Esophagus (tissue), 2 donors: ENCODE data around the gene ZNF300. TPM values are rescaled to one million over a fixed set of nuclear protein-coding genes. Genes with fewer than 3 reads are reported as not detected.

Experiments
- H3K27ac ChIP-seq, 2 donors: one replicate each; pipeline ENCODE4 v1.5.1; 2013; ENCODE audit warnings: low read depth in 2 of 2, mild to moderate bottlenecking in 2 of 2, inconsistent platforms in 1 of 2, low read length in 1 of 2, moderate library complexity in 1 of 2
- H3K27me3 ChIP-seq, 2 donors: one replicate each; pipeline ENCODE4 v1.6.1; 2013; ENCODE audit warnings: low read length in 2 of 2, control low read depth in 1 of 2, mild to moderate bottlenecking in 1 of 2; ENCODE audit not compliant: insufficient read depth in 2 of 2, control insufficient read depth in 1 of 2
- H3K36me3 ChIP-seq, 2 donors: one replicate each; pipeline ENCODE4 v1.6.1; 2013; ENCODE audit warnings: low read length in 1 of 2; ENCODE audit not compliant: control insufficient read depth in 2 of 2, insufficient read depth in 2 of 2
- H3K4me1 ChIP-seq, 2 donors: one replicate each; pipeline ENCODE4 v1.6.1; 2013; ENCODE audit warnings: low read length in 1 of 2; ENCODE audit not compliant: control insufficient read depth in 2 of 2, insufficient read depth in 2 of 2
- H3K4me3 ChIP-seq, 2 donors: one replicate each; pipeline ENCODE4 v1.5.1; 2013; ENCODE audit warnings: low read length in 2 of 2, mild to moderate bottlenecking in 2 of 2, low read depth in 1 of 2, moderate library complexity in 1 of 2
- H3K9me3 ChIP-seq, 2 donors: one replicate each; pipeline ENCODE4 v1.6.1; 2013; ENCODE audit warnings: mild to moderate bottlenecking in 2 of 2, low read depth in 1 of 2, low read length in 1 of 2, moderate library complexity in 1 of 2; ENCODE audit not compliant: control insufficient read depth in 2 of 2, insufficient read depth in 1 of 2
- WGBS, 2 donors: extraction: QIAGEN DNeasy Blood & Tissue Kit; methylation state at CpG; one replicate each; pipeline ENCODE4 v1.1.7; 2013; 5-methylcytosine and 5-hydroxymethylcytosine counted together
- polyA plus RNA-seq, 2 donors: library from polyadenylated mRNA; stranded (reverse); fragments of 200-250 nt; gene quantifications; one replicate each; pipeline ENCODE4 v1.2.3, GENCODE V29; 2013
- donor health status: healthy with polysubstance abuse.
- donor health status: Bipolar disorder and iron deficiency.

The ZNF300 gene
- polyA plus RNA-seq = 10 to 100 TPM in 1 of 2 donors, 1 to 10 TPM in 1; 4.0 to 12.6 TPM

DNA sequence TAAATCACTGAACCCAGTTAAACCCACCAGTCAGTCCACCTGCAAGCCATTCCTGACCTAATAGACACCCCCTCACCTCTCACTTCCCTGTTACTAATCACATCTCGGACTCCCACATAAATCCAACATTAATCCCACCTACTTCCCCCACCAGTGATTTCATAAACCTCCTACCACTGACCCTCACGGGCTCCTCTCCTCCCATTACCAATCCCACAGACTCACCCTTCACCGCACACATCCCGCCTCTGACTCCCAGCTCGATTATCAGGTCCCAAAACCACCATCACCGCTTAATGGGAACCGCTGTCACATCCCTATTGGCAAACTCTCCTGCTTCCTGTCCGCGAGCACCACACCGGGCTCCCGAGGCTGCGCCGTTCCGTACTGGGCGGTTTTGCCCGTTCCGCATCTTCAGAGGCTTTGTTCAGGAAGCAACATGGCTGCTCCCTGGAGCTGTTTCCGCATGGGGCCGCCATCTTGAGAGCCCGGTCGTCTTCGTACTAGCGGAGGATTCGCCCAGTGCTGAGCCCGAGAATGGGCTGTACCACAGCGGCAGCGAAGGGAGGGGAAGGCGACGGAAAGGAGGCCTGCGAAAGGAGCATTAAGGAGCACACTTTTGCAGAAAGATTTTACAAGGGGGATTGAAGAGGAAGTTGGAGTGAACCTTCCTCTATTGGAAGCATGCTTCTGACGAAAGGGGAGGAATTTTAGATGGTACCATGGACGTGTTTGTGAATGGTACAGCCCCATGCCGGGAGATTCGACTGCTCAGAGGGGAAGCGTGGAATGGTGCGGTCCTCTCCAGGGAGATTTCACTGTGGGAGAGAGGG lies at the start of gene ZNF300:
Gene ZNF300 (minus strand): TSS at position 502 of the 833 bp plus-strand sequence. CDS start 1,825 bp downstream, outside the sequence.
- Histone ChIP-seq H3K4me1 (no peaks in the 10 kb centered on the region), H3K9me3 (peaks cover 2 to 4% of the 10 kb centered on the region in 2 donors), H3K4me3 (peak within 1 kb of the TSS; percentile 55 to 65), H3K27me3 (no peaks in the 10 kb centered on the region), H3K27ac (peak within 1 kb of the TSS; percentile 19 to 34), H3K36me3 (peaks cover 0 to 3% of the 10 kb centered on the region in 2 donors)
- 7 to 10% methylated on average over 36 of the region's 36 CpGs for WGBS, 2 donors

DNA sequence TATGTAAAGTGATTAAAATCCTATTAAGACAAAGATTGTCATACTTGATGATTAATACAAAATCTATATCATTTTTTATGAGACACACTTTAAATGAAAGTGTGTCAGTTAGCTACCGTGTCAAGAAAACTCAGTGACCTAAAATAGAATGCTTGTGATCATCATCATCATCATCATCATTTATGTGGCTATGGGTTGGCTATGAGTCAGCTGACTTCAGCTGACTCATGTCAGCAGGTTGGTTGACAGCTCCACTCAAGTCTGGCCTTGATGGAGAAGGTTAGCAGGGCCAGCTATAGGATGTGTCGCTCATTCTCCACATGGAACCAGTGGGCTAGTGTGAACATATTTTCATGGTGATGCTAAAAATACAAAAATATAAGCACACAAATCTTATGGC lies 43.8 kb upstream of the ZNF300 start:
- Histone ChIP-seq H3K9me3 (peaks cover 3 to 19% of the 10 kb centered on the region in 2 donors), H3K27me3 (no peaks in the 10 kb centered on the region), H3K27ac (no peak overlapping the region), H3K4me3 (no peak overlapping the region), H3K4me1 (no peaks in the 10 kb centered on the region), H3K36me3 (no peaks in the 10 kb centered on the region)
- 70 to 79% methylated on average over 2 of the region's 2 CpGs for WGBS, 2 donors

DNA sequence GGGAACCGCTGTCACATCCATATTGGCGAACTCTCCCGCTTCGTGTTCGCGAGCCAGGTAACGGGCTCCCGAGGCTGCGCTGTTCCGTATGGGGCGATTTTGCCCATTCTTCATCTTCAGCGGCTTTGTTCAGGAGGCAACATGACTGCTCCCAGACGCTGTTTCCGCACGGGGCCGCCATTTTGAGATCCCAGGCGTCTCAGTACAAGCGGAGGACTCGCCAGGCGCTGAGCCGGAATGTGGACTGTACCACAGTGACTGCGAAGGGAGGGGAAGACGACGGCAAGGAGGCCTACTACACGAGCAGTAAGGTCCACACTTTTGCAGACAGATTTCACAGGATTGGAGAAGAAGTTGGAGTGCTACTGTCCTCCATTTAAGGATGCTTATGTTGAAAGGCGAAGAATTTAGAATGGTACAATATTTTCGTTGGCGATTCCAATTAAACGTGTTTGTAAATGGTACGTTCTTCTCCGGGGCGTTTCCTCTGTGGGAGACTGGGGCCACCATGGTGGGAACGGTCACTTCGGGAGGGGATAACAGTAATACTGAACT lies 41.6 kb upstream of the ZNF300 start:
- peaks cover 0 to 3% of the 10 kb centered on the region in 2 donors for H3K36me3 ChIP-seq
- no peaks in the 10 kb centered on the region for H3K4me1 ChIP-seq
- 12 to 14% methylated on average over 34 of the region's 34 CpGs for WGBS, 2 donors
- no peaks in the 10 kb centered on the region for H3K27me3 ChIP-seq
- peak overlapping the region; percentile 43 to 83 for H3K27ac ChIP-seq
- peak overlapping the region; percentile 54 to 73 for H3K4me3 ChIP-seq
- H3K9me3 ChIP-seq = peaks cover 0 to 22% of the 10 kb centered on the region in 2 donors

DNA sequence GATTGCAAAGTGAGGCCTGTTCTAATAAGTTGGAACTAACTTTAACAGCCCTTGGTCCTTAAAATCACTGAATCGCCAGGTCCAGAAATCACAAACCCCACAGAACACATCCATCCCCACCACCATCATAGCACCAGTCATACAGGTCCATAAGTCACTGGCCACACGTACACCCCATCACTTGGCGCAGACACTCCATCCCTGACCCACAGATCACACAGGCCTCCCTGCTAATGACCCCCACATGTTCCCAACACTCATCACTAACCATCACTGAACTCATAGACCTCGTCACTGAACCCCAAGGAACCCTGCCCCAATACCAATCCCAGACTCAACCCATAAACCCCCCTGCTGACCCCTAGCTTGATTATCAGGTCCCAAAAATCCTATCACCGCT lies 41.2 kb upstream of the ZNF300 start:
- Histone ChIP-seq H3K4me1 (no peaks in the 10 kb centered on the region), H3K4me3 (peak overlapping the region; percentile 54 to 73), H3K9me3 (peaks cover 0 to 22% of the 10 kb centered on the region in 2 donors), H3K27me3 (no peaks in the 10 kb centered on the region), H3K36me3 (peaks cover 2 to 5% of the 10 kb centered on the region in 2 donors), H3K27ac (peak overlapping the region; percentile 43 to 83)
- WGBS, 2 donors = 38 to 43% methylated on average over 5 of the region's 5 CpGs

DNA sequence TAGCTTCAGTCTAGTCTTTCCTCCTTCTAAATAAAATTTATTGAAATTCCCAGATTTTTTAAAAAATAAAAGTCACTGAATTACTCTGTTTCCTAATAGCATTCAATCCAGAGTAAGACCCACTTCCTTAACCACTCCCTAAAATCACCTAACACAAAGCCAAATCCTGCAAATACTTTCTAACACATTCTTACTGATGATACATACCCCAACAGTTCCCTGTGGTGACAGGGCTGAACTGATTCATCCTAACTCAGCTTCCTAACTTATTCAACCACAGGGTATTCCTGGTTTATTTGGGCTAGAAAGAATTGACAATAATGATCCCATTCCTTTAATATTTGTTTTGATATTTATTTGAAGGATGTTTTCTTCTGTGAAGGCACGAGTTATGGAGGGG lies 40.7 kb upstream of the ZNF300 start:
- Histone ChIP-seq H3K4me3 (peak overlapping the region in 1 of 2 donors; percentile 73), H3K9me3 (peaks cover 0 to 22% of the 10 kb centered on the region in 2 donors), H3K36me3 (peaks cover 5% of the 10 kb centered on the region in 2 donors), H3K27me3 (no peaks in the 10 kb centered on the region), H3K27ac (no peak overlapping the region), H3K4me1 (no peaks in the 10 kb centered on the region)
- 63 to 77% methylated on average over 1 of the region's 1 CpG for WGBS, 2 donors

DNA sequence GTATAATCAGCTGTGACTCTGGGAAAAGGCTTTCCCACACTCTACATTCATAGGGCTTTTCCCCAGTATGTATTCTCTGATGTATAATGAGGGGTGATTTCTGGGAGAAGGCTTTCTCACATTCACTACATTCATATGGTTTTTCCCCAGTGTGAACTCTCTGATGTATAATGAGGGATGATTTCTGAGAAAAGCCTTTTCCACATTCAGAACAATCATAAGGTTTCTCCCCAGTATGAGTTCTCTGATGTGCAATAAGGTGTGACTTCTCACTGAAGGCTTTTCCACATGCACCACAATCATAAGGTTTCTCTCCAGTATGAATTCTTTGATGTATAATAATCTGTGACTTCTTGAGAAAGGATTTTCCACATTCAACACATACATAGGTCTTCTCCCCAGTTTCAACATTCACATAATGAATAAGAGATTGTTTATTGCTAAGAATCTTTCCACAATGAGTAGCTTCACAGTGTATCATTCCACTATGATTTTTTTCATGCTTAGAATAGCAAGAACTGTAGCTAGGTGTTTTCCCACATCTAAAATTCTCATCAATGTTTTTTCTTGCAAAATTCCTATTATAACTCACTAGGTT lies 26.7 kb upstream of the ZNF300 start:
- H3K4me1 ChIP-seq = no peaks in the 10 kb centered on the region
- H3K36me3 ChIP-seq = no peaks in the 10 kb centered on the region
- H3K27me3 ChIP-seq = no peaks in the 10 kb centered on the region
- H3K4me3 ChIP-seq = no peak overlapping the region
- H3K27ac ChIP-seq = no peak overlapping the region
- H3K9me3 ChIP-seq = peaks cover 9 to 22% of the 10 kb centered on the region in 2 donors

DNA sequence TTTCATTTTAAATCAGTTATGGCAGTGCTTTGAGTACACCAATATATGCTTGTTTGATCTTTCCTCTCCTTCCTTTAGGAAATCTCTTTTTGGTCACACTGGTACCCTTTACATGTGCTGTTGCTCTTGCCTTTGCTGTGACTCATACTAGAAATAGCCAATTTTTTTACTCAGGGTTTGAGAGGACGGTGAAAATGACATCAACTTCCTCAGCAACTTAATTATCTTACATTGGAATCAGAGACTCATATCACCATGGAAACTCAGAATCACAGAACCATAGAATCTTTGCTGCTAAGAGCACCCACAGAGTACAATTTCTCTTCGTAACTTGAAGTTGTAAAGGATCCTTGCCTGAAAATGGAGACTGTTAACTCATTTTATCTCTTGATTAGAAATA lies 13.8 kb upstream of the ZNF300 start:
- H3K4me3 ChIP-seq = no peak overlapping the region
- WGBS, 2 donors = 53 to 58% methylated on average over 2 of the region's 2 CpGs
- no peak overlapping the region for H3K27ac ChIP-seq
- H3K36me3 ChIP-seq = no peaks in the 10 kb centered on the region
- no peaks in the 10 kb centered on the region for H3K27me3 ChIP-seq
- H3K9me3 ChIP-seq = peaks cover 0 to 6% of the 10 kb centered on the region in 2 donors
- no peaks in the 10 kb centered on the region for H3K4me1 ChIP-seq

DNA sequence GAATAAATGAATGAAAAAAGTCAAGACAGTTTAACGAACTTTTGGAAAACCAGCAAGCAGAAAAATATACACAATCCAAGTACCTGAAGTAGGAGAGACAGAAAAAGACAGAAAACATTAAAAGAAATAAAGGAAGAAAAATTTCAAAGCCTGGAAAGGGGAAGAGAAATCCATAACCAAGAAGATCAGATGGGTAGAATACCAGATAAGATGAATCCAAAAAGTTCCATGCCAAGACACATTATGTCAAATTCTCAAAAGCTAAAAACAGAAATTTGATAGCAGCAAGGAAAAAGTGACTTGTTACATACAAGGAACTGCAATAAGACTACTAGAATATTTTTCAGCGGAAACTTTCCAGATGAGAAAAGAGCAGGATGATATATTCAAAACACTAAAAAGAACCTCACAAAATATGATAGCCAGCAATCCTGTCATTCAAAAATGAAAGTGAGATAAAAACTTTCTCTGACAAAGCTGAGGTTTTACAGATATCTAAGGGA lies 7.6 kb upstream of the ZNF300 start:
- no peak overlapping the region for H3K4me3 ChIP-seq
- H3K4me1 ChIP-seq = no peaks in the 10 kb centered on the region
- H3K9me3 ChIP-seq = peaks cover 0 to 4% of the 10 kb centered on the region in 2 donors
- H3K27ac ChIP-seq = no peak overlapping the region
- H3K36me3 ChIP-seq = no peaks in the 10 kb centered on the region
- no peaks in the 10 kb centered on the region for H3K27me3 ChIP-seq
- 80 to 85% methylated on average over 2 of the region's 2 CpGs for WGBS, 2 donors

DNA sequence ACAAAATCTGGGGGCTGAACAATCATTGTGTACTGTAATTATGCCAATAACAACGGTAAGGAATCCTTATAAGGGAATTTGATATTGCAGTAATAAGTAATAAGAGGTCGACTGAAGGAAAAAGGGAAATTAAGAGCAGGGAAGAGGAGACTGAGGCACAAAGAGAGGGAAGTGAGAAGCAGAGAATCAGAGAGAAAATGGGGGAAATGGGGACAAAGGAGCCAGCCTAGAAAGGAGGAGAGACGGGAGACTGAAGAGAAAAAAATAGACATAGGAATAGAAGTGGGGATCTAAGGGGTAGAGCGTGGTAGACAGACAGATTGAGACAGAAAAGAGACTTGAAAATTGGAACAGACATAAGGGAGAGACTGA lies 518 bp upstream of the ZNF300 start:
- Histone ChIP-seq H3K4me3 (peak overlapping the region; percentile 55 to 65), H3K36me3 (peaks cover 0 to under 1% of the 10 kb centered on the region in 2 donors), H3K9me3 (peaks cover 2 to 4% of the 10 kb centered on the region in 2 donors), H3K4me1 (no peaks in the 10 kb centered on the region), H3K27me3 (no peaks in the 10 kb centered on the region), H3K27ac (peak overlapping the region in 1 of 2 donors; percentile 34)
- 16 to 27% methylated on average over 4 of the region's 4 CpGs for WGBS, 2 donors
